GM12864 (cell line): Measurements from ENCODE around the gene TMEM30A.
A peak's percentile ranks its signal among the peaks of the same experiment; 100 is the strongest.

Experiments used
- DNase-seq: peaks from one replicate; pipeline ENCODE4 v3.0.0-alpha.2; 2011; ENCODE audit warnings: low read depth
- H3K4me3 ChIP-seq: 2 replicates; pipeline ENCODE4 v1.5.1; 2011; ENCODE audit warnings: mild to moderate bottlenecking, low read depth, low read length, control low read depth
- CTCF ChIP-seq: IDR thresholded peaks from 2 replicates; pipeline ENCODE4 v1.5.1; 2011; ENCODE audit warnings: low read depth, mild to moderate bottlenecking, moderate library complexity, low read length, control low read depth, inconsistent platforms; ENCODE audit errors: missing control alignments

The TMEM30A gene

GRCh38 chr6:75257343-75258087 is 27.1 kb downstream of the TMEM30A start:
- no peak overlapping the region for H3K4me3 ChIP-seq
- no peak for TF ChIP-seq CTCF
- no peak for DNase-seq

GRCh38 chr6:75250552-75250951 is 34.0 kb downstream of the TMEM30A start:
- no peak for TF ChIP-seq CTCF
- no peak overlapping the region for H3K4me3 ChIP-seq

GRCh38 chr6:75249837-75250236 is 34.8 kb downstream of the TMEM30A start:
- no peak overlapping the region for H3K4me3 ChIP-seq
- TF ChIP-seq CTCF: no peak
- no peak for DNase-seq

More at GRCh38 chr6:75250552-75250951, 34.0 kb downstream of the TMEM30A start:
- no peak for DNase-seq

GRCh38 chr6:75246386-75246785 is 38.2 kb downstream of the TMEM30A start:
- DNase-seq: no peak
- no peak for TF ChIP-seq CTCF
- H3K4me3 ChIP-seq: no peak overlapping the region

GRCh38 chr6:75244063-75244584 is 40.5 kb downstream of the TMEM30A start:
- no peak for TF ChIP-seq CTCF
- DNase-seq: no peak
- H3K4me3 ChIP-seq: peak overlapping the region; percentile 95

GRCh38 chr6:75243333-75244062 is 41.1 kb downstream of the TMEM30A start, which contains the start of gene COX7A2:
Gene COX7A2 (minus strand): TSS chr6:75243801. CDS start chr6:75243734, 67 bp downstream.
- no peak for TF ChIP-seq CTCF
- peak within 1 kb of the TSS; percentile 95 for H3K4me3 ChIP-seq
- peak; percentile 96 for DNase-seq
